IMR-90 (cell line): Measurements from ENCODE around the gene LDLRAD4. TPM values are rescaled to one million over a fixed set of nuclear protein-coding genes. Genes with fewer than 3 reads are reported as not detected.

Source experiments
- ATAC-seq: fragments of 200-7000 bp; cut with Tn5 transposase; 2 replicates; pipeline ENCODE4 v1.9.1; 2020; ENCODE audit warnings: low read depth, mild to moderate bottlenecking, moderate library complexity
- BruUV-seq: library from RNA; stranded (reverse); fragments of 400-500 nt; replicated peaks from 2 replicates; lab custom pipeline; 2021; lab: Mats Ljungman, UMichigan
- CTCF ChIA-PET: fragments of 300-600 bp; formaldehyde crosslinking; extraction: SDS; loops from one replicate; lab custom pipeline; 2021; ENCODE audit warnings: antibody characterized with exemption; lab: Yijun Ruan, JAX
- POLR2A ChIA-PET: fragments of 300-600 bp; sonication (Branson Sonifier 250); formaldehyde crosslinking; loops from one replicate; lab custom pipeline; 2022; ENCODE audit warnings: antibody characterized with exemption; ENCODE audit not compliant: unreplicated experiment; lab: Charles Lee
- DNase-seq: peaks from one replicate; pipeline ENCODE4 v3.0.0; 2013
- H2AFZ ChIP-seq: replicated peaks from 2 replicates; pipeline ENCODE3; 2013; ENCODE audit warnings: low read length, mild to moderate bottlenecking; ENCODE audit not compliant: poor library complexity
- H2AK5ac ChIP-seq: 2 replicates; pipeline ENCODE4 v1.6.1; 2013; ENCODE audit warnings: low read depth, low read length, inconsistent platforms
- H2AK9ac ChIP-seq: replicated peaks from 2 replicates; pipeline ENCODE3; 2013; ENCODE audit warnings: mild to moderate bottlenecking, low read depth, low read length, moderate library complexity; ENCODE audit not compliant: poor library complexity
- H2BK120ac ChIP-seq: 2 replicates; pipeline ENCODE4 v1.6.1; 2013; ENCODE audit warnings: low read depth, low read length, inconsistent platforms
- H2BK15ac ChIP-seq: 3 replicates; pipeline ENCODE4 v1.6.1; 2013; ENCODE audit warnings: low read depth, low read length, inconsistent platforms
- H2BK20ac ChIP-seq: 2 replicates; pipeline ENCODE4 v1.6.1; 2013; ENCODE audit warnings: low read depth, mild to moderate bottlenecking, inconsistent platforms, low read length, moderate library complexity
- H2BK5ac ChIP-seq: 2 replicates; pipeline ENCODE4 v1.6.1; 2013; ENCODE audit warnings: mild to moderate bottlenecking, low read depth, low read length, inconsistent platforms; ENCODE audit not compliant: poor library complexity, severe bottlenecking
- H3K14ac ChIP-seq: replicated peaks from 2 replicates; pipeline ENCODE4 v1.6.1; 2013; ENCODE audit warnings: low read depth, low read length, inconsistent platforms
- H3K18ac ChIP-seq: 2 replicates; pipeline ENCODE4 v1.6.1; 2013; ENCODE audit warnings: low read depth, low read length, control low read depth
- H3K23ac ChIP-seq: 2 replicates; pipeline ENCODE4 v1.6.1; 2013; ENCODE audit warnings: low read depth, low read length, inconsistent platforms
- H3K27ac ChIP-seq: 2 replicates; pipeline ENCODE4 v1.5.1; 2013; ENCODE audit warnings: mild to moderate bottlenecking, control low read depth, low read length; ENCODE audit not compliant: insufficient read depth
- H3K27me3 ChIP-seq: 2 replicates; pipeline ENCODE4 v1.6.1; 2013; ENCODE audit warnings: low read length; ENCODE audit not compliant: control insufficient read depth, insufficient read depth
- H3K36me3 ChIP-seq: 2 replicates; pipeline ENCODE4 v1.6.1; 2013; ENCODE audit warnings: low read length, mixed read lengths; ENCODE audit not compliant: control insufficient read depth, insufficient read depth
- H3K4ac ChIP-seq: 2 replicates; pipeline ENCODE4 v1.6.1; 2013; ENCODE audit warnings: low read depth, low read length, inconsistent platforms
- H3K4me1 ChIP-seq: 2 replicates; pipeline ENCODE4 v1.6.1; 2013; ENCODE audit warnings: low read length, mixed read lengths; ENCODE audit not compliant: control insufficient read depth, insufficient read depth
- H3K4me2 ChIP-seq: 2 replicates; pipeline ENCODE4 v1.6.1; 2013; ENCODE audit warnings: low read depth, mild to moderate bottlenecking, control low read depth, low read length, moderate library complexity
- H3K4me3 ChIP-seq: 2 replicates; pipeline ENCODE4 v1.5.1; 2013; ENCODE audit warnings: low read depth, mild to moderate bottlenecking, control low read depth, low read length, moderate library complexity; ENCODE audit not compliant: insufficient read depth
- H3K56ac ChIP-seq: 2 replicates; pipeline ENCODE4 v1.6.1; 2013; ENCODE audit warnings: low read length, inconsistent platforms; ENCODE audit not compliant: insufficient read depth; ENCODE audit errors: extremely low read depth
- H3K79me1 ChIP-seq, 2 experiments: 2 replicates each; pipeline ENCODE4 v1.6.1; 2013; ENCODE audit warnings: low read length in 2 of 2, inconsistent platforms in 1 of 2, low read depth in 1 of 2
- H3K9ac ChIP-seq: 2 replicates; pipeline ENCODE4 v1.6.1; 2013; ENCODE audit warnings: low read depth, low read length, control low read depth
- H3K9me1 ChIP-seq: 2 replicates; pipeline ENCODE4 v1.6.1; 2013; ENCODE audit warnings: low read length, inconsistent platforms; ENCODE audit not compliant: insufficient read depth
- H3K9me3 ChIP-seq: 2 replicates; pipeline ENCODE4 v1.6.1; 2013; ENCODE audit warnings: low read length; ENCODE audit not compliant: control insufficient read depth, insufficient read depth
- H4K20me1 ChIP-seq: 2 replicates; pipeline ENCODE4 v1.6.1; 2013; ENCODE audit warnings: low read length, inconsistent platforms; ENCODE audit not compliant: insufficient read depth
- H4K5ac ChIP-seq: 2 replicates; pipeline ENCODE4 v1.6.1; 2013; ENCODE audit warnings: mild to moderate bottlenecking, low read depth, low read length, control low read depth
- H4K8ac ChIP-seq, 2 experiments: 2 replicates each; pipeline ENCODE4 v1.6.1; 2013; ENCODE audit warnings: low read depth in 2 of 2, low read length in 2 of 2, control low read depth in 1 of 2, inconsistent platforms in 1 of 2
- H4K91ac ChIP-seq: 2 replicates; pipeline ENCODE4 v1.6.1; 2013; ENCODE audit warnings: low read depth, low read length, inconsistent platforms; ENCODE audit not compliant: insufficient read depth
- ELK1 ChIP-seq: fragments of 150-350 bp; IDR thresholded peaks from 2 replicates; pipeline ENCODE4 v1.6.1; 2016; ENCODE audit warnings: low read depth, mild to moderate bottlenecking, low read length, moderate library complexity, borderline replicate concordance
- FOS ChIP-seq: fragments of 150-350 bp; IDR thresholded peaks from 2 replicates; pipeline ENCODE4 v1.6.1; 2016; ENCODE audit warnings: low read depth, low read length
- MAZ ChIP-seq: IDR thresholded peaks from 2 replicates; pipeline ENCODE4 v1.6.1; 2012; ENCODE audit warnings: low read depth, mild to moderate bottlenecking, low read length, improper control_type of control experiment, moderate library complexity, borderline replicate concordance
- POLR2A ChIP-seq: IDR thresholded peaks from 2 replicates; pipeline ENCODE4 v1.6.1; 2012; ENCODE audit warnings: mild to moderate bottlenecking, low read depth, low read length
- WGBS, 2 experiments: methylation state at CpG; one replicate each; pipeline versions ENCODE4 v1.1.5 to v1.1.7; 2013; ENCODE audit warnings: missing lambda C conversion rate in 2 of 2; ENCODE audit not compliant: insufficient read length in 1 of 2; ENCODE audit errors: extremely low coverage in 2 of 2; 5-methylcytosine and 5-hydroxymethylcytosine counted together
- dilution Hi-C: fragments of 300-500 bp; cut with HindIII; formaldehyde crosslinking; loops from one replicate; pipeline ENCODE4 v1.14.3; 2018; ENCODE audit warnings: low sequenced_read_pairs; ENCODE audit not compliant: unreplicated experiment
- in situ Hi-C: fragments of 300-500 bp; cut with MboI; formaldehyde crosslinking; loops from 3 replicates; pipeline ENCODE4 v1.14.3; 2019; ENCODE audit warnings: low sequenced_read_pairs, inconsistent platforms, mixed read lengths
- intact Hi-C: fragments of 100-400 bp; cut with micrococcal nuclease; formaldehyde crosslinking; loops from 2 replicates; pipeline ENCODE4 v1.10.0; 2022
- polyA plus RNA-seq, 3 experiments: library from polyadenylated mRNA; depleted of rRNA; stranded (reverse); fragments of >200 nt; gene quantifications; 2 replicates each; pipeline ENCODE4 v1.2.3, GENCODE V29; 2012; ENCODE audit warnings: low replicate concordance in 1 of 3
- total RNA-seq: library from RNA; depleted of rRNA; stranded (reverse); fragments of >200 nt; gene quantifications from 2 replicates; pipeline ENCODE4 v1.2.3, GENCODE V29; 2012
- TF ChIP-seq, protein P1 (sequence below): fragments of 150-350 bp; IDR thresholded peaks from 2 replicates; pipeline ENCODE4 v1.6.1; 2017; ENCODE audit warnings: mild to moderate bottlenecking, antibody characterized with exemption, low read length, low read depth

The LDLRAD4 gene
- total and polyA plus RNA-seq, 2 of the 4 experiments (the other 2 are of a cell fraction), result not detected

DNA sequence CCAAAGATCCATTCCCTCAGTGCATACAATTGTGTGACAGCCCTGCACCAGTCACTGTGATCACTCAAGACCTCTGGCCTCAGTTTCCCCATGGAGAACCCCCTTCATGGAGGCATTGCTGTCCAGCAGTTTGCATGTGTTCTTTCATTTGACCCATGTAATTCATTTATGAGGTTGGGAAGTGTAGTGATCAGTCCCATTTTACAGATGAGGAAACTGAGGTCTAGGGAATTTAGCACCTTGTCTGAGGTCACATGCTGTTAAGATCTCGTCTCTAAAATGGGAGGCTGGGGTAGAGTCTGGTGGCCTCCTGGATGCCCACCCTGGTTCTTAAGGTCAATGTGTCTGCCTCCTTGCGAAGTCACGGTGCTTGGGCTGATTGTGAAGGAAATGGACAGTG, 19.1 kb downstream of the LDLRAD4 start:
- no peak overlapping the region for H2BK120ac ChIP-seq
- H3K4me2 ChIP-seq, result no peak overlapping the region
- DNase-seq (no peak), ATAC-seq (no peak)
- H2BK5ac ChIP-seq, result no peak overlapping the region
- H3K4me1 ChIP-seq, result no peaks in the 10 kb centered on the region
- no peak overlapping the region for H3K23ac ChIP-seq
- ChIA-PET POLR2A (no interaction called here), CTCF (no interaction called here)
- H4K91ac ChIP-seq, result no peak overlapping the region
- H3K18ac ChIP-seq, result no peak overlapping the region
- H3K79me1 ChIP-seq, result no peaks in the 10 kb centered on the region
- H2AK9ac ChIP-seq, result no peak overlapping the region
- BruUV-seq, result no TSS peak
- intact Hi-C loops (no loop called here), in situ Hi-C loops (no loop called here), dilution Hi-C loops (no loop called here)
- no peak overlapping the region for H3K9ac ChIP-seq
- no peak overlapping the region for H4K8ac ChIP-seq
- H3K4ac ChIP-seq, result no peak overlapping the region
- H3K4me3 ChIP-seq, result no peak overlapping the region
- no peak overlapping the region for H3K27ac ChIP-seq
- H3K56ac ChIP-seq, result no peak overlapping the region
- H2AK5ac ChIP-seq, result no peak overlapping the region
- no peaks in the 10 kb centered on the region for H3K36me3 ChIP-seq
- H3K9me3 ChIP-seq, result no peaks in the 10 kb centered on the region
- H2AFZ ChIP-seq, result no peak overlapping the region
- no peaks in the 10 kb centered on the region; the same call in 1 of the 2 replicates for H3K9me1 ChIP-seq
- no peak overlapping the region for H3K14ac ChIP-seq
- TF ChIP-seq FOS, result no peak
- TF ChIP-seq, protein P1, sequence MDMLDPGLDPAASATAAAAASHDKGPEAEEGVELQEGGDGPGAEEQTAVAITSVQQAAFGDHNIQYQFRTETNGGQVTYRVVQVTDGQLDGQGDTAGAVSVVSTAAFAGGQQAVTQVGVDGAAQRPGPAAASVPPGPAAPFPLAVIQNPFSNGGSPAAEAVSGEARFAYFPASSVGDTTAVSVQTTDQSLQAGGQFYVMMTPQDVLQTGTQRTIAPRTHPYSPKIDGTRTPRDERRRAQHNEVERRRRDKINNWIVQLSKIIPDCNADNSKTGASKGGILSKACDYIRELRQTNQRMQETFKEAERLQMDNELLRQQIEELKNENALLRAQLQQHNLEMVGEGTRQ, result no peak
- TF ChIP-seq MAZ, result no peak
- TF ChIP-seq POLR2A, result no peak
- no peak for TF ChIP-seq ELK1
- H2BK20ac ChIP-seq, result no peak overlapping the region
- no peak overlapping the region for H2BK15ac ChIP-seq
- no CpG with 5 or more reads among the region's 3 CpGs for WGBS, 2 experiments
- H3K27me3 ChIP-seq, result peaks cover 14% of the 10 kb centered on the region
- H4K5ac ChIP-seq, result no peak overlapping the region
- H4K20me1 ChIP-seq, result no peaks in the 10 kb centered on the region
